SK-N-SH treated with all-trans-retinoic acid at 6 μM for 48 hours (cell line): ENCODE results near the gene SETMAR.

Source experiments
- ATAC-seq: fragments of 200-7000 bp; cut with Tn5 transposase; 3 replicates; pipeline ENCODE4 v1.9.1; 2020; ENCODE audit warnings: mild to moderate bottlenecking, moderate library complexity
- ARNTL ChIP-seq: fragments of 450-650 bp; formaldehyde crosslinking; IDR thresholded peaks from 2 replicates; pipeline ENCODE4 v1.5.0; 2020; ENCODE audit warnings: low read depth, mild to moderate bottlenecking, moderate library complexity, borderline replicate concordance
- BACH2 ChIP-seq: fragments of 250-450 bp; sonication (Bioruptor Pico); IDR thresholded peaks from 2 replicates; pipeline ENCODE4 v1.9.0; 2021; ENCODE audit warnings: mild to moderate bottlenecking, borderline replicate concordance
- CSDC2 ChIP-seq: fragments of 250-450 bp; sonication (Bioruptor Pico); IDR thresholded peaks from 2 replicates; pipeline ENCODE4 v1.5.0; 2020; ENCODE audit warnings: mild to moderate bottlenecking, moderate library complexity
- ESRRG ChIP-seq: fragments of 250-450 bp; sonication (Bioruptor Pico); IDR thresholded peaks from 2 replicates; pipeline ENCODE4 v1.6.1; 2021; ENCODE audit warnings: mild to moderate bottlenecking
- GLIS3 ChIP-seq: fragments of 250-450 bp; sonication (Bioruptor Pico); IDR thresholded peaks from 2 replicates; pipeline ENCODE4 v1.5.0; 2020; ENCODE audit warnings: mild to moderate bottlenecking, moderate library complexity
- ISL1 ChIP-seq: fragments of 250-450 bp; sonication (Bioruptor Pico); IDR thresholded peaks from 2 replicates; pipeline ENCODE4 v2.1.2; 2022; ENCODE audit warnings: mild to moderate bottlenecking, moderate library complexity
- OSR1 ChIP-seq: fragments of 250-450 bp; sonication (Bioruptor Pico); IDR thresholded peaks from 2 replicates; pipeline ENCODE4 v1.8.0; 2022; ENCODE audit warnings: moderate library complexity, mild to moderate bottlenecking, inconsistent platforms
- PPARA ChIP-seq: fragments of 250-450 bp; sonication (Bioruptor Pico); IDR thresholded peaks from 2 replicates; pipeline ENCODE4 v1.5.0; 2020; ENCODE audit warnings: mild to moderate bottlenecking, borderline replicate concordance
- RARB ChIP-seq: fragments of 250-450 bp; sonication (Bioruptor Pico); IDR thresholded peaks from 2 replicates; pipeline ENCODE4 v1.8.0; 2021; ENCODE audit warnings: mild to moderate bottlenecking, moderate library complexity
- SNAI2 ChIP-seq: fragments of 250-450 bp; sonication (Bioruptor Pico); IDR thresholded peaks from 2 replicates; pipeline ENCODE4 v1.5.0; 2020; ENCODE audit warnings: mild to moderate bottlenecking, moderate library complexity
- TCF4 ChIP-seq: fragments of 250-450 bp; sonication (Bioruptor Pico); IDR thresholded peaks from 2 replicates; pipeline ENCODE4 v1.8.0; 2021; ENCODE audit warnings: mild to moderate bottlenecking, moderate library complexity, borderline replicate concordance
- TOX ChIP-seq: fragments of 250-450 bp; sonication (Bioruptor Pico); IDR thresholded peaks from 2 replicates; pipeline ENCODE4 v1.8.0; 2021; ENCODE audit warnings: mild to moderate bottlenecking, moderate library complexity, borderline replicate concordance
- ZC3H10 ChIP-seq: fragments of 250-450 bp; sonication (Bioruptor Pico); IDR thresholded peaks from 2 replicates; pipeline ENCODE4 v1.5.1; 2021; ENCODE audit warnings: mild to moderate bottlenecking, moderate library complexity
- ZFP3 ChIP-seq: fragments of 250-450 bp; sonication (Bioruptor Pico); IDR thresholded peaks from 2 replicates; pipeline ENCODE4 v1.5.0; 2020; ENCODE audit warnings: mild to moderate bottlenecking, moderate library complexity
- ZFP30 ChIP-seq: fragments of 450-650 bp; formaldehyde crosslinking; IDR thresholded peaks from 2 replicates; pipeline ENCODE4 v1.5.0; 2022; ENCODE audit warnings: mild to moderate bottlenecking, moderate library complexity
- ZNF565 ChIP-seq: fragments of 450-650 bp; formaldehyde crosslinking; conservative IDR thresholded peaks from 2 replicates; pipeline ENCODE4 v1.5.0; 2020; ENCODE audit warnings: low read depth, mild to moderate bottlenecking, moderate library complexity
- ZNF70 ChIP-seq: fragments of 450-650 bp; formaldehyde crosslinking; IDR thresholded peaks from 2 replicates; pipeline ENCODE4 v1.5.0; 2020; ENCODE audit warnings: mild to moderate bottlenecking, moderate library complexity
- ZNF8 ChIP-seq: fragments of 450-650 bp; formaldehyde crosslinking; IDR thresholded peaks from 2 replicates; pipeline ENCODE4 v1.5.0; 2020; ENCODE audit warnings: mild to moderate bottlenecking, moderate library complexity
- TF ChIP-seq, protein P1 (sequence below): fragments of 250-450 bp; sonication (Bioruptor Pico); IDR thresholded peaks from 2 replicates; pipeline ENCODE4 v1.8.0; 2020; ENCODE audit warnings: mild to moderate bottlenecking, moderate library complexity, borderline replicate concordance
- TF ChIP-seq, protein P2 (sequence below): fragments of 250-450 bp; sonication (Bioruptor Pico); IDR thresholded peaks from 2 replicates; pipeline ENCODE4 v1.5.0; 2020; ENCODE audit warnings: mild to moderate bottlenecking, moderate library complexity
- TF ChIP-seq, protein P3 (sequence below): fragments of 250-450 bp; sonication (Bioruptor Pico); IDR thresholded peaks from 2 replicates; pipeline ENCODE4 v1.5.1; 2020; ENCODE audit warnings: low read depth, mild to moderate bottlenecking, moderate library complexity
- TF ChIP-seq, protein P4 (sequence below): fragments of 250-450 bp; sonication (Bioruptor Pico); IDR thresholded peaks from 2 replicates; pipeline ENCODE4 v1.5.1; 2021; ENCODE audit warnings: mild to moderate bottlenecking, moderate library complexity
- TF ChIP-seq, protein P5 (sequence below): fragments of 250-450 bp; sonication (Bioruptor Pico); IDR thresholded peaks from 2 replicates; pipeline ENCODE4 v1.8.0; 2021; ENCODE audit warnings: low read depth, mild to moderate bottlenecking, moderate library complexity, borderline replicate concordance

The SETMAR gene

DNA sequence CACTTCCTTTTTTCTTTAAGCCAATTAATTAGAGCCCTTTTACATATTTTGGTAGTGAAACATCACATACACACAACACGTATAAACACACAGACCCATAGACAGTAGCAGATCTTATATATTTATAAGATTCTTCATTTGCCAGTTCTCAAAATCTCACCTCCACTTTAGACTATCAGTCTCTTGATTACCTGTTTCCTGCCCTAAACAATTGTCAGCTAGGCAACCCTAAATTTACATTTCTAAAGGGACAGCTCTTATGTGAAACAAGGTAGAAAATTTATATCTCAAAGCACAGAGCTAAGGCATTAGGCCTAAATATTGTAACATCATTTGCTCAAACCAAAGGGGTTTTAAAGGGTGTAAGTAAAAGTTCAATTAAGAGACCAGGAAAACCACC lies 28.9 kb downstream of the SETMAR start:
- TF ChIP-seq ZFP3 (CRISPR knock-in tag) (no peak), SNAI2 (CRISPR knock-in tag) (no peak), PPARA (CRISPR knock-in tag) (no peak), ZC3H10 (CRISPR knock-in tag) (no peak), ZNF70 (CRISPR knock-in tag) (no peak), TOX (no peak), ZFP30 (no peak), GLIS3 (CRISPR knock-in tag) (no peak), TCF4 (CRISPR knock-in tag) (no peak), BACH2 (no peak), OSR1 (CRISPR knock-in tag) (no peak), CSDC2 (CRISPR knock-in tag) (no peak), ZNF8 (CRISPR knock-in tag) (no peak), RARB (no peak), ZNF565 (CRISPR knock-in tag) (no peak), ISL1 (CRISPR knock-in tag) (no peak)
- TF ChIP-seq, protein P1, sequence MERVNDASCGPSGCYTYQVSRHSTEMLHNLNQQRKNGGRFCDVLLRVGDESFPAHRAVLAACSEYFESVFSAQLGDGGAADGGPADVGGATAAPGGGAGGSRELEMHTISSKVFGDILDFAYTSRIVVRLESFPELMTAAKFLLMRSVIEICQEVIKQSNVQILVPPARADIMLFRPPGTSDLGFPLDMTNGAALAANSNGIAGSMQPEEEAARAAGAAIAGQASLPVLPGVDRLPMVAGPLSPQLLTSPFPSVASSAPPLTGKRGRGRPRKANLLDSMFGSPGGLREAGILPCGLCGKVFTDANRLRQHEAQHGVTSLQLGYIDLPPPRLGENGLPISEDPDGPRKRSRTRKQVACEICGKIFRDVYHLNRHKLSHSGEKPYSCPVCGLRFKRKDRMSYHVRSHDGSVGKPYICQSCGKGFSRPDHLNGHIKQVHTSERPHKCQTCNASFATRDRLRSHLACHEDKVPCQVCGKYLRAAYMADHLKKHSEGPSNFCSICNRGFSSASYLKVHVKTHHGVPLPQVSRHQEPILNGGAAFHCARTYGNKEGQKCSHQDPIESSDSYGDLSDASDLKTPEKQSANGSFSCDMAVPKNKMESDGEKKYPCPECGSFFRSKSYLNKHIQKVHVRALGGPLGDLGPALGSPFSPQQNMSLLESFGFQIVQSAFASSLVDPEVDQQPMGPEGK (CRISPR knock-in tag), result no peak
- TF ChIP-seq, protein P2, sequence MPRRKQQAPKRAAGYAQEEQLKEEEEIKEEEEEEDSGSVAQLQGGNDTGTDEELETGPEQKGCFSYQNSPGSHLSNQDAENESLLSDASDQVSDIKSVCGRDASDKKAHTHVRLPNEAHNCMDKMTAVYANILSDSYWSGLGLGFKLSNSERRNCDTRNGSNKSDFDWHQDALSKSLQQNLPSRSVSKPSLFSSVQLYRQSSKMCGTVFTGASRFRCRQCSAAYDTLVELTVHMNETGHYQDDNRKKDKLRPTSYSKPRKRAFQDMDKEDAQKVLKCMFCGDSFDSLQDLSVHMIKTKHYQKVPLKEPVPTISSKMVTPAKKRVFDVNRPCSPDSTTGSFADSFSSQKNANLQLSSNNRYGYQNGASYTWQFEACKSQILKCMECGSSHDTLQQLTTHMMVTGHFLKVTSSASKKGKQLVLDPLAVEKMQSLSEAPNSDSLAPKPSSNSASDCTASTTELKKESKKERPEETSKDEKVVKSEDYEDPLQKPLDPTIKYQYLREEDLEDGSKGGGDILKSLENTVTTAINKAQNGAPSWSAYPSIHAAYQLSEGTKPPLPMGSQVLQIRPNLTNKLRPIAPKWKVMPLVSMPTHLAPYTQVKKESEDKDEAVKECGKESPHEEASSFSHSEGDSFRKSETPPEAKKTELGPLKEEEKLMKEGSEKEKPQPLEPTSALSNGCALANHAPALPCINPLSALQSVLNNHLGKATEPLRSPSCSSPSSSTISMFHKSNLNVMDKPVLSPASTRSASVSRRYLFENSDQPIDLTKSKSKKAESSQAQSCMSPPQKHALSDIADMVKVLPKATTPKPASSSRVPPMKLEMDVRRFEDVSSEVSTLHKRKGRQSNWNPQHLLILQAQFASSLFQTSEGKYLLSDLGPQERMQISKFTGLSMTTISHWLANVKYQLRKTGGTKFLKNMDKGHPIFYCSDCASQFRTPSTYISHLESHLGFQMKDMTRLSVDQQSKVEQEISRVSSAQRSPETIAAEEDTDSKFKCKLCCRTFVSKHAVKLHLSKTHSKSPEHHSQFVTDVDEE, result no peak
- TF ChIP-seq, protein P3, sequence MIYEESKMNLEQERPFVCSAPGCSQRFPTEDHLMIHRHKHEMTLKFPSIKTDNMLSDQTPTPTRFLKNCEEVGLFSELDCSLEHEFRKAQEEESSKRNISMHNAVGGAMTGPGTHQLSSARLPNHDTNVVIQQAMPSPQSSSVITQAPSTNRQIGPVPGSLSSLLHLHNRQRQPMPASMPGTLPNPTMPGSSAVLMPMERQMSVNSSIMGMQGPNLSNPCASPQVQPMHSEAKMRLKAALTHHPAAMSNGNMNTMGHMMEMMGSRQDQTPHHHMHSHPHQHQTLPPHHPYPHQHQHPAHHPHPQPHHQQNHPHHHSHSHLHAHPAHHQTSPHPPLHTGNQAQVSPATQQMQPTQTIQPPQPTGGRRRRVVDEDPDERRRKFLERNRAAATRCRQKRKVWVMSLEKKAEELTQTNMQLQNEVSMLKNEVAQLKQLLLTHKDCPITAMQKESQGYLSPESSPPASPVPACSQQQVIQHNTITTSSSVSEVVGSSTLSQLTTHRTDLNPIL (CRISPR knock-in tag), result no peak
- ATAC-seq, result no peak

DNA sequence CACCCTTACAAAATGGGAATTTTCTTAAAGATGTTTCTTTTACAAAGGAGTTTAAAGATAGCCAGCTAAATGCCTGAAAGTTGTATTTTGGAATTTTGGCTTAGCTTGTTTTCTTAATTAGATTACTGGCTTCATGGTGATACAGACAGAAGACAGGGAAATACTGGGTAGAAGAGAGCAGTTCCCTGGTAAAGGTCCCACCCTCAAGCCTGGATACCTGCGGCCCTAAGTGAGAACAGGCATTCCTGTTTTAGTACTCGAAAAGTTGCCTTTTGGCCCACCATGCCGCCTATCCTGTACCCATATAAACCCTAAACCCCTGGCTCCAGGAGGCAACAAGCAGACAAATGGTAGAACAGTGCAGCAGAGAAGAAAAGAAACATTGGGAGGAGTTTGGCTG lies 29.4 kb downstream of the SETMAR start:
- no peak for ATAC-seq
- TF ChIP-seq CSDC2 (CRISPR knock-in tag) (no peak), TOX (no peak), ZNF70 (CRISPR knock-in tag) (no peak), BACH2 (no peak), GLIS3 (CRISPR knock-in tag) (no peak), RARB (no peak), ZNF8 (CRISPR knock-in tag) (no peak), ISL1 (CRISPR knock-in tag) (no peak), ZFP3 (CRISPR knock-in tag) (no peak), ZFP30 (no peak), ESRRG (CRISPR knock-in tag) (no peak), SNAI2 (CRISPR knock-in tag) (no peak), ARNTL (no peak), TCF4 (CRISPR knock-in tag) (no peak), PPARA (CRISPR knock-in tag) (no peak)
- TF ChIP-seq, protein P4, sequence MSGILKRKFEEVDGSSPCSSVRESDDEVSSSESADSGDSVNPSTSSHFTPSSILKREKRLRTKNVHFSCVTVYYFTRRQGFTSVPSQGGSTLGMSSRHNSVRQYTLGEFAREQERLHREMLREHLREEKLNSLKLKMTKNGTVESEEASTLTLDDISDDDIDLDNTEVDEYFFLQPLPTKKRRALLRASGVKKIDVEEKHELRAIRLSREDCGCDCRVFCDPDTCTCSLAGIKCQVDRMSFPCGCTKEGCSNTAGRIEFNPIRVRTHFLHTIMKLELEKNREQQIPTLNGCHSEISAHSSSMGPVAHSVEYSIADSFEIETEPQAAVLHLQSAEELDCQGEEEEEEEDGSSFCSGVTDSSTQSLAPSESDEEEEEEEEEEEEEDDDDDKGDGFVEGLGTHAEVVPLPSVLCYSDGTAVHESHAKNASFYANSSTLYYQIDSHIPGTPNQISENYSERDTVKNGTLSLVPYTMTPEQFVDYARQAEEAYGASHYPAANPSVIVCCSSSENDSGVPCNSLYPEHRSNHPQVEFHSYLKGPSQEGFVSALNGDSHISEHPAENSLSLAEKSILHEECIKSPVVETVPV (CRISPR knock-in tag), result no peak
- TF ChIP-seq, protein P3 (CRISPR knock-in tag), result no peak
- TF ChIP-seq, protein P1 (CRISPR knock-in tag), result no peak
- TF ChIP-seq, protein P5, sequence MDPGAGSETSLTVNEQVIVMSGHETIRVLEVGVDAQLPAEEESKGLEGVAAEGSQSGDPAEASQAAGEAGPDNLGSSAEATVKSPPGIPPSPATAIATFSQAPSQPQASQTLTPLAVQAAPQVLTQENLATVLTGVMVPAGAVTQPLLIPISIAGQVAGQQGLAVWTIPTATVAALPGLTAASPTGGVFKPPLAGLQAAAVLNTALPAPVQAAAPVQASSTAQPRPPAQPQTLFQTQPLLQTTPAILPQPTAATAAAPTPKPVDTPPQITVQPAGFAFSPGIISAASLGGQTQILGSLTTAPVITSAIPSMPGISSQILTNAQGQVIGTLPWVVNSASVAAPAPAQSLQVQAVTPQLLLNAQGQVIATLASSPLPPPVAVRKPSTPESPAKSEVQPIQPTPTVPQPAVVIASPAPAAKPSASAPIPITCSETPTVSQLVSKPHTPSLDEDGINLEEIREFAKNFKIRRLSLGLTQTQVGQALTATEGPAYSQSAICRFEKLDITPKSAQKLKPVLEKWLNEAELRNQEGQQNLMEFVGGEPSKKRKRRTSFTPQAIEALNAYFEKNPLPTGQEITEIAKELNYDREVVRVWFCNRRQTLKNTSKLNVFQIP, result no peak
